ENCODE measurements around the gene ZNF84. TPM values are rescaled to one million over a fixed set of nuclear protein-coding genes. Genes with fewer than 3 reads are reported as not detected.

Gene ZNF84
- total RNA-seq, 1 experiment from 2014 or later, result 18.0 TPM

DNA sequence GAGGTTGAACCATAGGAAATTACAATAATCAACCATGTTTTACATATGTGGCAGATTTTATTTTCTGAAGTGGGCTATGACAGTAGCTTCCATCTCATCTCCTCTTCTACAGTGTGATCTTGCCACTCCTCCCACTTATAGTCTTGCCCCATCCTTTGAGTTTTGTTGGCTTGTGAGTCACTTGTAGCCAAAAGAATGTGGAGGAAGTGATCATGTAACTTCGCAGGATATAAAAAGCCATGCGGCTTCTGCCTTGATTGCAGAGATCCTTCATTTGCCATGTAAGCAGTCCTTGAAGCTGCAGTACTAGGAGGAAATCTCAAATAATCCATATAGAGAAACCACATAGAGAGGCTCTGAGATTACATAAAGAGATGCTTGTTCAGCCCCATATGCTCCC is 13.7 kb upstream of the ZNF84 start:
- DNase-seq, result no peak
- POLR2A ChIA-PET (ENCODE audit: unreplicated experiment), result no interaction called here
- intact Hi-C loops (cut with micrococcal nuclease; ENCODE audit: unreplicated experiment), result no loop called here
- Histone ChIP-seq H4K20me1 (ENCODE audit: insufficient read depth) (no peaks in the 10 kb centered on the region), H3K27ac (no peak overlapping the region), H3K9me2 (ENCODE audit: insufficient read depth) (no peaks in the 10 kb centered on the region), H3K9me3 (ENCODE audit: insufficient read depth, low read depth) (peaks cover 8% of the 10 kb centered on the region), H3F3A (ENCODE audit: insufficient read depth, low read depth) (no peaks in the 10 kb centered on the region), H3K27me3 (ENCODE audit: insufficient read depth, low read depth) (no peaks in the 10 kb centered on the region), H3K4me3 (no peak overlapping the region), H3K36me3 (ENCODE audit: low read depth) (no peaks in the 10 kb centered on the region), H3K4me1 (replicated peaks; ENCODE audit: insufficient read depth) (no peaks in the 10 kb centered on the region), H3K79me2 (ENCODE audit: low read depth) (no peaks in the 10 kb centered on the region), H3K4me2 (no peak overlapping the region), H2AFZ (no peak overlapping the region)
- TF ChIP-seq EZH2 (IDR thresholded peaks at IDR 0.05; ENCODE audit: low read depth) (no peak), CTCF (conservative IDR thresholded peaks at IDR 0.05) (no peak)
- no TSS peak for BruUV-seq (replicated peaks)
- CTCF ChIA-PET, result no interaction called here

GRCh38 chr12:133026996-133027395 is 10.3 kb upstream of the ZNF84 start:
- DNase-seq, result no peak
- Histone ChIP-seq H2AFZ (no peak overlapping the region), H3K9me2 (ENCODE audit: insufficient read depth) (no peaks in the 10 kb centered on the region), H3K9me3 (ENCODE audit: insufficient read depth, low read depth) (peaks cover 6% of the 10 kb centered on the region; the same call in 1 of the 2 replicates), H3K4me1 (replicated peaks; ENCODE audit: insufficient read depth) (no peaks in the 10 kb centered on the region), H3K27ac (no peak overlapping the region), H4K20me1 (ENCODE audit: insufficient read depth) (no peaks in the 10 kb centered on the region), H3K36me3 (ENCODE audit: low read depth) (no peaks in the 10 kb centered on the region), H3K27me3 (ENCODE audit: insufficient read depth, low read depth) (no peaks in the 10 kb centered on the region), H3K4me3 (no peak overlapping the region), H3K79me2 (ENCODE audit: low read depth) (no peaks in the 10 kb centered on the region), H3K4me2 (no peak overlapping the region), H3F3A (ENCODE audit: insufficient read depth, low read depth) (no peaks in the 10 kb centered on the region)
- CTCF ChIA-PET, result no interaction called here
- POLR2A ChIA-PET (ENCODE audit: unreplicated experiment), result no interaction called here
- intact Hi-C loops (cut with micrococcal nuclease; ENCODE audit: unreplicated experiment), result no loop called here
- no TSS peak for BruUV-seq (replicated peaks)
- TF ChIP-seq EZH2 (IDR thresholded peaks at IDR 0.05; ENCODE audit: low read depth), result no peak
- TF ChIP-seq CTCF (conservative IDR thresholded peaks at IDR 0.05), result no peak

GRCh38 chr12:133038118-133038709 is 905 bp downstream of the ZNF84 start:
- Histone ChIP-seq H3K4me3 (peak overlapping the region; percentile 80), H3K79me2 (ENCODE audit: low read depth) (peaks cover 31% of the 10 kb centered on the region), H4K20me1 (ENCODE audit: insufficient read depth) (no peaks in the 10 kb centered on the region), H3K4me1 (replicated peaks; ENCODE audit: insufficient read depth) (no peaks in the 10 kb centered on the region), H3K27me3 (ENCODE audit: insufficient read depth, low read depth) (no peaks in the 10 kb centered on the region; the same call in 1 of the 2 replicates), H3K4me2 (peak overlapping the region; percentile 81), H2AFZ (peak overlapping the region; percentile 85), H3K9me3 (ENCODE audit: insufficient read depth, low read depth) (peaks cover 54% of the 10 kb centered on the region), H3K36me3 (ENCODE audit: low read depth) (peaks cover 49% of the 10 kb centered on the region), H3F3A (ENCODE audit: insufficient read depth, low read depth) (peaks cover 4% of the 10 kb centered on the region; the same call in 1 of the 2 replicates), H3K27ac (peak overlapping the region; percentile 80; the same call in 1 of the 2 replicates), H3K9me2 (ENCODE audit: insufficient read depth) (no peaks in the 10 kb centered on the region)
- ChIA-PET CTCF (no interaction called here), POLR2A (ENCODE audit: unreplicated experiment) (no interaction called here)
- TF ChIP-seq EZH2 (IDR thresholded peaks at IDR 0.05; ENCODE audit: low read depth) (no peak), CTCF (conservative IDR thresholded peaks at IDR 0.05) (no peak)
- BruUV-seq (replicated peaks), result TSS peak; percentile 26
- DNase-seq, result no peak
- intact Hi-C loops (cut with micrococcal nuclease; ENCODE audit: unreplicated experiment), result no loop called here

All from PC-9 (cell line).